NCI-H345 (cell line): ENCODE results near the gene DIAPH3.

Experiments
- DNase-seq: peaks from one replicate; lab custom pipeline; 2025; lab: John Stamatoyannopoulos, UW

The DIAPH3 gene

DNA sequence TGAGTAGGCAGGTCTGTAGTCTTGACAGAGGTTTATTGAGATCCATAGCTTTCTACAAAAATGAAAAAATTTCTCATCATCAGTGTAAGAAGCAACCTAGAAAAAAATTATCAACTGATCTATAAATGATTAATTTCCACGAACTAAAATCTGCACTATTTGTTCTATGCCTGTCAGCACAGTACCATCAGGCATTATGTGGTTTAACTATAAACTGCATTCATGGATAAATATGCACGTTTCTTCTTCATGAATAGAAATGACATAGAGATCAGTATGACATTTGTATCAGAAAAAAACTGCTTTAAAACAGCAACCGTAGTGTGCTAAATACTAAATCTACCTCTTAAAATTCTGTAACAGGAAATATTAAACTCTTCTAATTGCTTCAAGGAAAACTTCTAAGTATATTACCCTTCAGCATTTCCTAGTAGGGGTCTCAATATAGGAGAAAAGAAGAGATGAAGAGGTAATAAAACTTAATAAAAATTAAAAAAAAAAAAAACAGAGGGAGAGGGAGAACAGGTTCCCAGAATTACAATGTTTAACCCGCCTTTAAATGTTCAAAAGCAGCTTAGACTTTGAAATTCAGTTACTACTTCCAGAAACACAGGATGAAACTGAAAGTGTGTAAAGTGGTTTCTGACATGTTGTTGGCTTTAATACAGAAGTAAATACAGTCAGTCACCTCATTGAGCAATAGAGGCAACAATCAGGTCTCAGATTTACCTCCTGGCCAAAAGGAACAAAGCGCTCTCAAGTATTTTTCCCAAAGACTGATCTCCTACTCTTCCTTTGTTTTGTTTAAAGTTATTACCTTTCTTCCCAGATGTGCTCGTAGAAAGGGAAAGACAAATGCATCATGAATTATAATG, 144.4 kb downstream of the DIAPH3 start:
- no peak for DNase-seq

DNA sequence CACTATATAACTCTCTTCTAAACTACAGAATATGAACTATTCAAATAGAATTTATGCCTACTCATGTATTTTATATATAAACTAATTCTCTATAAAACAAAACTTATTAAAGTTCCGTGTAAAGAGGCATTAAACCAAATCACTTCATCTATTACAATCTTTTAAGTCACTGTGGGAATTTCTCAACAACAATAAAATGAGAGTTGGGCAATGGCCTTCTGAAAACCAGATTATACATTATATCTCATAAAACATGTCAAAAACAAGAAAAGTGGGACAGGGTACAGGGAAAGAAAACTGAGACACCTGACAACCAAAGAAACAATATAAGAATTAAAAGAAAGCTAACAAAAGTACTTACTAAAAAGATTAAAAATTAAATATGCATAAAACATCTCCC, 145.2 kb downstream of the DIAPH3 start:
- no peak for DNase-seq

DNA sequence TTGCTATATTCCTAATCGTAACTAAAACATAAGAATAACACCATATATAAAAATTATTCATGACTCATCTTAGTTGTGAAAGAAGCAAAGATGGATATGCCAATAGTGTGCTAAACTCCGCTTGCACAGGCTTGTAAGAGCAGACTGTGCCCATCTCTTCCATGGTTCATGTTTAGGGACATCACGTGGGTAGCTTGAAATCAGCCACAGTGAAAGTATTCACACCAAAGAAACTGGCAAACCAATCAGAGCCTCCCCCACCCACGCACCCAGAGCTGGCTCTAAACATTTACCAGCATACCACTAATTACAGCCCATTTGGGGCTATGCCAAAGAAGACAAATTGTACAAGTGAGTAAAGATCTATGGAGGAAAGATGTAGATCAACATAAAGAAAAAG, 147.5 kb downstream of the DIAPH3 start:
- DNase-seq: no peak

DNA sequence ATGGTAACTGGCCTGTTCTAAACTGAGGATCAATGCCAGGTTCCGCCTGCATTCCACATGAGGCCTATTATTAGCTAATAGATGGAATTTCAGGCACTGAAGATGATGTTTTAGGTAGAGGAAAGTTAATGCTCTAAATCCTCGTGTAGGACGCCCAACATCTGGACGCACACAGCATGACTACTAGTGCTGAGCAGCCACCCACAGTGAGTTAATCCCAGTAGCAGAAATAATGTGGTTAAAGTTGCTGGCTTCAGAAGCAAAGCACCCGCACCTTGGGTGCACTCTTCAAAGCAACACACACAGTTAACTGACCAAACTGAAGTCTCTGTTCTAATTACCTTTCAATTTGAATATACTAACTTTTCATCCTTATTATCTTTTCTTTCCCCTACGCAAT, 150.6 kb downstream of the DIAPH3 start:
- DNase-seq: no peak

DNA sequence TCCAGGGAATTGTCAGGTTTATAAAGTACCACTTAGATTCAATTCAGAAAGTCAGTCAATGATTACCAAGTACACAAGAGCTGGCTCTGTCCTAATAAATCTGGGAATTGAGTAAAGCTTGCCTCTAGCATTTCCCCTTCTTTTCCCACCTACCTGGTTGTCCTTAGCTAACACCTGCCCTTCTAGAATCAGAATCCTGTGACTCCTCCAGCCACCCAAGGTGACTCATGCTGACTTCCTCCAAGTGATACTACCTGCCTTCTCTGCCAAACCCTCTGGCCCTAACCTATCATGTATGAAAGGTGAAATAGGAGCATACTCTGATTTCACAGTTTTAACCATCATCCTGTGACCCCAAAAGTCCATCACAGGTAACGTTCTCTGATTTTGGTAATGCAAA, 151.2 kb downstream of the DIAPH3 start:
- DNase-seq: no peak

DNA sequence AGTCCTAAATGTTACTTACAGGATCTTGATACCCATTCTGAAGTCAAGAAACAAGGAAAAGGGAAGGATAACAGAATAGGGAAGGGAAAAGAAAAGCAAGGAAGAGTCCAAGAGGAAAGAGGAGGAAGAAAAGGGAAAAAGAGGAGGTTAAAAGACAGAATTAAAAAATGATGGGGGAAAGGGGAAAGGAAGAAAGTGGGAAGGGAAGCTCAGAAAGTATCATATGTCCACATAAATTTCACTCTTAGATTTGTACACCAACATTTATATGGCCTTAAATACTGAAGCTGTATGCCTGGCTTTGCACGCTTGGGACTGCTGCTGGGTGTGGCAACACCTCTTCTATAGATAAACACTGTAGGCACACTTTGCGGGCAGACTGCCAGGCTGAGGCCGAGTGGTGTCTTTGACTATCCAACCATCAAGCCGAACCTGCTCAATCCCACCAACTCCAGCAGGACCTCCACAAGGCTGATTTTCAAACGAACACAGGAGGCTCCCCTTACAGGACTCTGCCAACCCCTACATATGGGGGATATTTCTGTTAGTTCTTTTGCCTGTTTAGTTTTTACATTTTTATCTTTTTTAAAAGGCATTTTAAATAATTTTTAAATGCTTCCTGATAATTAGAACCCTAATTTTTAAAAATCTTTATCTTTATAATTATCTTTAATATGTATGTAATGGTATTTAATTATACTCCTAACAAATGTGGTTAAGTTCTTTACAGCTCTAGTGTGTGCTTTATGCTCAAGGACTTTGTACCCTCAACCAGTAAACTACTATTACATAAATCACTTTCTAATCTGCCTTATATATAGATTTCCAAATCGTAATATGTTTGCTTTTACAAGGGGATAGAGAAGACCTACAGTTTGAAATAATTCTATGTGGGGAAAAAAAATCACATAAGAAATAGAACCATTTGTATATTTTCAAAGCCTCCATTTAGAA, 154.2 kb downstream of the DIAPH3 start:
- peak; percentile 88 for DNase-seq

DNA sequence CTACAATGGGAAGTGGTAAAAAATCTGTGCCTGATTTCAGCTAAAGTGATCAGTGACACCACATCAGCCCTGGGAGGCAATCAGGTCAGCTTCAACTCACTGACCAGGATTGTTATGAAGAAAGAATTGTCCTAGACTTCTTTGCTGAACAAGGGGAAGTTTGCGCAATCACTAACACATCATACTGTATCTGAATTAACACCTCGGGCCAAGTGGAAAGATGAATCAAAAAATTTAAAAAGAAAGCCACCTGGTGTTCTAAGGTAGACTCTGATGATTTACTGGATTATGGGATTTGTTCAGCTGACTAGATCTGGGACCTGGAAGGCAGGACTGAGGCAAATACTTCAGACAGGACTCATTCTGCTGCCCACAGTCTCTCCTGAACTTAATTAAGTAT, 161.8 kb downstream of the DIAPH3 start:
- DNase-seq: no peak

DNA sequence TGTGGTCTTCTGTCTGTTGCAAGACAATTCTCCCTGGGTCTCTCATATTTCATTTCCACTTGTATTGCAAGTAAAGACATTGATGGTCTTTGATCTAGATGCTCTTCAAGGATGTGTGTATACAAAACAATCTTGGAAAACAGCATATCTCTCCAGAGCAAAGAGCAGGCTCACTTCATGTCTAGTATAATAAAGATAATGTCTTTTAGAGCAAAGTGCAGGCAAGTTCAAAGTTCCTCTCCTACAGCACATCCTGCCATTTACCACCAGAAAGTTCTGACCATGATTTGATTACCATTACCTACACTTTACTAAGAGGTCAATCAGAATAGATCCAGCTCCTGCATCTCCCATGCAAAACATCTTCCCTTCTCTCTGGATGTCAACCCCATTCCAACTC, 162.8 kb downstream of the DIAPH3 start:
- no peak for DNase-seq

DNA sequence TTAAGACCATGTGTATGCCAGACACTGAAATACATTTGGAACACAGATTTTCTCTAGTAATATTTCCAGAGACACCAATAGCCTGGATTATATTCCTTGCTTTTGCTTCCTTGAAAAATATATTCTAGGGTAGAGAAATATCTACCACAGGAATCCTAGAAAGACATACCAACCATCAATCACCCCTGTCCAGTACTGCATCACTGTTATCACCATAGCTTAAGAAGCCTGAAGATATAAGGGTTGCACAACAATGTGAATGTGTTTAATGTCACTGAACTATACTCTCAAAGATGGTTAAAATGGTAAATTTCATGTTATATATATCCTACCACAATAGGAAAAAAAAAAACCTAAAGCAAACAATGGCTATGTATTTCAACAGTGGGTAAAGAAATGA, 163.6 kb downstream of the DIAPH3 start:
- no peak for DNase-seq

DNA sequence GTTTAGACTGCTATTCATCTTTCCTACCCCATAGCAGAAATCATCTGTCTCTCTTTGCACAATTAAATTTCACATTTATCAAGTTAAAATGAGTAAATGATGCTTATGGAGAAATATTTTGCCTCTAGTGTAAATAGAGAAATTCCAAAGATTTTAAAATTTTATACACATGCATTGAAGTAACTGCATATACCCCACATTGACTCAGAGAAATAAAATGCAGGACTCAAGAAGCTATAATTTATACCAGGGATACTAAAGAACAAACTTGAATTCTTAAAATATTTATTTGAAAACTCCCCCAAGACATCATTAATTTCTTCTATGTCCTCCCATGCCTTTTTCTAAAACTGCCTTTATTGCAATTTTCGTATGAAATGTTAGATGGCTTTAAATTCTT, 165.8 kb downstream of the DIAPH3 start:
- no peak for DNase-seq

DNA sequence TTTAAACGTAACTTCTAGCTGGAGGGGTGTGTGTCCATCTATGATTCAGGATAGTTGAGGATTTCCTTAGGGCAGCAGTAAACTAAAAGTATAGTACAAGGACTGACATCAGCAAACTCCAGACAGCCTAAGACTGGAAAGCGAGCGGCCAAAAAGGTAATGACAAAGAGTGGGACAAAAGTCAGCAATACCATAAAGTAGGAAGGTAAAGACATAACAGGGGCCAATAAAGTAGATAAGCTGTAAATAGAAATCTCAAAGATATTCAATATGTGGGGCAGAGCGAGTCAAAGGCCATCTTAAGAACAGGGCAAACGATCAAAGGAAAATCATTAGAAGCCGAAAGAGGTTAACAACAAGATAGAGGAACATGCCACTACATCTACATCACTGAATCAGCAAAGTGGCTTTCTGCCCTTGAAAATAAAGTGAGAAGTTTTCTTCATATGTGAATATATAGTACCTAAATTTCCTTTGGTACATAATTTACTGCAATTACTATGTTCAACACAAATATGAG, 167.2 kb downstream of the DIAPH3 start:
- DNase-seq: no peak

DNA sequence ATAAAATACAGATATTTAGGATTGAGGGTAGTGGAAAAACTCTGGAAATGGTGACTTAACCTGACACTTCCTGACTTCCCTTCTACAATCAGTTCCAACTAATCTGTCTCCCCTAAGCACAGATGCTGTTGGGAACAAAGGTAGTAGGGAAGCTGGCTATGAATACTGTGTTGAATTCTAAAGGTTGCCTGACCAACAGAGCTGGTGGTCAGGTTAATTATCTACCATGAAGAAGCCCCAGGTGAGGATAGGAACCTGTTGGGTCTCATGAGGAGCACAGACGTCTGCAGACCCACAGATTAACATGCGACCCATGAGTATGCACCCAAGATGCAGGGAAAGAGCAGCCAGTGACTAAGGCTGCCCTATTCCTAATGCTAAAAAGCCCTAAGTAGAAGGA, 172.3 kb downstream of the DIAPH3 start:
- DNase-seq: no peak

DNA sequence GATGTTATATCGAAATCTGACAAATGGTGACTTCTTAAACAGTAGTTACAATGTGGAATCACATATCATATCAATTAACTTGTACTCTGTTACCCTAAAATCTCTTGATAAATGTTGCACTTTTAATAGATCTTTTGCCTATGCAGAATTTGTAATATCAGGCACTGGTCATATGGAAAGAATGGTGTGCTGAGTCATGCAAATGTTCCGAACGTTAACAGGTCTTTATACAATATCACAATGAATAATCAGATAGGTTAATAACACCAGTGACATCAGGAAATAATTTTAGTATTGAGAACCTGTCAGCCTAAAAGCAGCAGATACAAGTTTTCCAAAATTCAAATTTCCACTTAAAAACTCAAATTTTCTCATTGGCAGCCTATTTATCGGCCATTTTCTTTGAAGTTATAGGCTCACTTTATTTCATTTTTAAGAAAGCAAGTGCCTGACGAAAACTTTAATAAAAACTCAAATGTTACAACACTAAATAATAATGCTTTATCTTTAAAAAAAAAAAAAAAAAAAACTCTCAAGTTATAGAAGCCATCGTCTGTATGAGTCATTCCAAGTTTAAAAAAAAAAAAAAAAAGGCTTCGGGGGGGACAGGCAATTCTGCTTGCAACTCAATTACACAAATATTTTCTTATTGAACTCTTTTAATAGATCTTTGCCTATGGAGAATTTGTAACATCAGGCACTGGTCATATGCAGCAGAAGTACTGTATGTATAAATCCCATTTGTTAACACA, 180.9 kb downstream of the DIAPH3 start:
- no peak for DNase-seq

DNA sequence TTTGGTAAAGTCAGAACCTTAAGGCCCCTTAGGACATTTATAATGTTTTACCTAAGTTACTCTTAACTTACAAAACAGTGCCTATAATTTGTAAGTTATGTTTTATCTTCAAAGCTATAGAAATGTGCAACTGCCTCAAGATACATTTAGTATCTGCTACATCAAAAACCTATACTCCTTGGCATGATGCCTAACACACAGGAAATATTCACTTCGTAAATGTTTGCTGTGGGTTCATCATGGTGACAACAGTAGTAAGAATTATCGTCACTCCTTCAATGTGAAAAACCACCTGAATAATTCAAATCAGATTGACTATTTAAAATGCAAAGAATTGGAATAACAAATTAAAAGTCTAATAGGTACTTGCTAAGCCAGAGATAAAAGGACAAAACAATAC, 184.1 kb downstream of the DIAPH3 start:
- no peak for DNase-seq

DNA sequence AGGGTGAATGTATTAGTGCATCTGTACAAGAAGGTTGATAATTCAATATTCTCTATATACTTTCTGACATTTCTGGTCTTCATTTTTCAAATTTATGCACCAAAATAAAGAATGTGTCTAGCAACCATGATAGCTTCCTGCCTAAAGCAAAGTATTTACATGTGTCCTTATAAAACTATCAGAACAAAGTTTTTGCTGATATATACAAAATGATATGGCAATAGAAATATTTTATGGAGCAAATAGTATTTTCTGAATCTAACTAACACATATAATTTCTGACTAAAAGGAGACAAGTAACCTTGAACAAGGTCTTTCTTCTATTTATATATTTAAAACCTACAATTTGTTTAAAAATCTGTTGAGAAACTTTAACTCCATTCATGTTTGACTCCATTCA, 184.9 kb downstream of the DIAPH3 start:
- DNase-seq: no peak

DNA sequence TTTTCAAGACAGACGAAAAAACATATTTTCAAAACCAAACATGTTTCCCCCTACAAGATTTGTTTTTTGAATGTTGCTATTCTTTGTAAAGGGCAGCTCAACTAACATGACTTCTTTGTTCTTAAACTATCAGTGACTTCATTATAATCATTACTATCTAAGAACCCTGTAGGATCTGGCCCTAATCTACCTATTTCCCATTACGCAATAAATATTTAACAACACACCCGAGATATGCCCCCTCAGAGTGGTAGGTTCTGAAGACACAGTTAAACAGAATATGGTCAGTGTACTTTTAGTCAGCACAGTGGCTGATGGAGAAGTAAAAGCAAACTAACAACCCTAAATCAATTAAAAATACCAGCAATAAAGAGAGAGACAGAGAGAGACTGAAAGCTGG, 186.9 kb downstream of the DIAPH3 start:
- DNase-seq: no peak

DNA sequence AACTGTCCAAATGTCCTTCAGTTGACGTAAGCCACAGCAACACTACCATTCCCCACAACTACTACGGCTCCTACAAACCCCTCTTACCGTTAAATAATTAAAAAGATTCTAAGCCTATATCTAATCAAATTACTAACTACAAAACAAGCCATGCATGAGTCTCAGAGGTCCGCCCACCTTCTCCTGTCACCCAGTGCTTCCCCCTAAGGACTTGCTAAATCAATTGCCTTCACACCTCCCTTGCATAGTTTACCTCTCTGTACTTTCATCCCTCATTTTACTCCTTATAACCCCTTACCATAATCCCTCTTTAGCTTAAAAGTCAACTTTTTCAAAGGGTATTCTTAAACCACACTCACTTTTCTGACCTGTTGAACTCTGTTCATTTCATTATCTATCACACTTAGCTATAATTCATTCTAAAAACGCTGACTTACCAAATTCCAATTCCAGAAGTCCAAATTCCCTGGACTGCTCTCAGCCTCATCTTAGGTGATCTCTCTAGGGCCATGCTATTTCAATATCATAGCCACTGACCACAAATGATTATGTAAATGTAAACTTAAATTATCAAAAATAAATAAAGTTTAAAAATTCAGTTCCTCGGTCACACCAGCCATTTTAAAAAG, 187.8 kb downstream of the DIAPH3 start:
- no peak for DNase-seq

DNA sequence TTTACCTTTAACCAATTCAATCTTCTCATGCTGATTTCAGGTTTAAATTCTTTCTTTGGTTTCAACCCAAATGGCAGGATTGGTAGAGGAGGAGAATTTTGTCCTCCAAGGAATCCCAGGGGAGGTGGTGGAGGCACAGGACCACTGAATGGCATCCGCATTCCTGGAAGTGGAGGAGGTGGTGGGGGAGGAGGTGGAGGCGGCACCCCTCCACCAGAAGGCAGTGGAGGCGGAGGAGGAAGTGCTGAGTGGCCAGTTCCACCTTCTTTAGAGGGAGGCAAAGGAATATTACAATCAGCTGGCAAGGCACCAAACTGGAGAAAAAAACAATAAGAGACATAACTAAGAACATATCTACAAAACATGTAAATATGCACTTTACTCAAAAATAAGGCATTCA, 192.9 kb downstream of the DIAPH3 start:
- DNase-seq: no peak

DNA sequence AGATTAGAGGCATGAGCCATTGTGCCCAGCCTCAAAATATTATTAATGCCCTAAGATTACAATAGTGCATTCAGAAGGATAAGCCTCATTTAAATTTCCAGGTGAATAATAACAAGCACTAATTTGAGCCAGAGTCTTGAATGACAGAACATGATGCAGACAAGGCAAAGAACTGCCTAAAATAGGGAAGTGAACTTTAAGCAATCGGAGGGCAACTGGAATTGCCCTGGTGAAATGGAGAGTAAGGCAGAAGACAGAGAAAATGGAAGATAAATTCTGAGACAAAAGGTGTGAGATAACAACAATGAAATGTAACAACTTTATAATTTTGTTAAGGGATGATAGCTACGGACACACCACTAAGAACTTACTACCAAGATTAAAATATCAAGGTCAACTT, 199.9 kb downstream of the DIAPH3 start:
- DNase-seq: no peak

DNA sequence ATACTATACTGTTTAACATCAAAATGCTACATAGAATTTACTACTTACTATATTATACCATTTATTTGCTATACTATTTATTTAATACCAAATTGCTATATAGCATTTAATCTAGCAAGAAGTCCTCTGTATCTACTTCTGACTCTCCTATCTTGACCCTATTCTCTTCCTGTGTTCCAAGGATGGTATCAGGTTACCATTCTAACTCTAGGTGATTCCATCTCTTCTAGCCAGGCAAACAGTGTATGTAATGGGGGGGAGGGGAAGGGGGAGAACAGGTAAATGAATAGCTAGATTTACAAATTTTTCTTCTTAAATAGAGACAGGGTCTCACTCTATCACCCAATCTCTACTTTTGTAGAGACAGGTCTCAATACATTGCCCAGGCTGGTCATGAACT, 200.3 kb downstream of the DIAPH3 start:
- DNase-seq: no peak

DNA sequence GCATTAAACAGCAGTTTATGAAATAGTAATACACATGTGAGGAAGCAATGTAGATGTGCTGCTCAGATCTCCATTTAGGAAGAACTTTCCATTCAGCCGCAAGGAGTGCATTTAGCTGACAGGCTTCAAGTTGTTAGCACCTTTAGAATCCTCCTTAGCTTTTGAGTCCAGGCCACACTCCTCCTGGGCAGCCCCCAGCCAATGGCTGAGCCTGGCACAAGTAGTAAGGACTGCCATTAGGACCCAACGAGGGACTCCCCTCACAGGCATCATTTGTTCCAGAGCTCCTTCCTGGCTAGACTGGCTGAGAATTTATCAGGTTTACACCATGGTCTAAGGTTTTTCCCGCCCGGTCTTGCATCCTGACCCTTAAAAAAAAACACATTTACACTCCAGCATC, 201.4 kb downstream of the DIAPH3 start:
- DNase-seq: no peak

DNA sequence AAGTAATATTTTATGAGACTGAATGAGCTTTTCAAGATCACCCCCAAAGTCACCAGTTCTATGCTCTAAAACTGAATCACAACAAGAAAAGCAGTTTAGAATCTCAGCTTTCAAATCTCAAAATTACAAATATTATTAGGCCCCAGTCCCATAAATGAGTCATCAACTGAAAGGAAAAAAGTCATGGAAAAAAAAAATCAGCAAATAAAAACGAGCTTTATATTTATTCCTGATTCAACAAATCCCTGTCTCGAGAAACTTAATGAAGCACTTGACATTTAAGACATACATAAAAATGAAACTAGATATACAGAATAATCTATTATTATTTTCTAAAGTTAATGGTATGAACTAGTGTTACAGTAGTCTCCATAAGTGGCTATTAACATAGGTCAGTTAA, 203.0 kb downstream of the DIAPH3 start:
- no peak for DNase-seq
